Measurements from ENCODE around the gene TDRD7.

GRCh38 chr9:97365634-97366033 lies 46.3 kb upstream of the TDRD7 start:
- TF ChIP-seq, protein P1, sequence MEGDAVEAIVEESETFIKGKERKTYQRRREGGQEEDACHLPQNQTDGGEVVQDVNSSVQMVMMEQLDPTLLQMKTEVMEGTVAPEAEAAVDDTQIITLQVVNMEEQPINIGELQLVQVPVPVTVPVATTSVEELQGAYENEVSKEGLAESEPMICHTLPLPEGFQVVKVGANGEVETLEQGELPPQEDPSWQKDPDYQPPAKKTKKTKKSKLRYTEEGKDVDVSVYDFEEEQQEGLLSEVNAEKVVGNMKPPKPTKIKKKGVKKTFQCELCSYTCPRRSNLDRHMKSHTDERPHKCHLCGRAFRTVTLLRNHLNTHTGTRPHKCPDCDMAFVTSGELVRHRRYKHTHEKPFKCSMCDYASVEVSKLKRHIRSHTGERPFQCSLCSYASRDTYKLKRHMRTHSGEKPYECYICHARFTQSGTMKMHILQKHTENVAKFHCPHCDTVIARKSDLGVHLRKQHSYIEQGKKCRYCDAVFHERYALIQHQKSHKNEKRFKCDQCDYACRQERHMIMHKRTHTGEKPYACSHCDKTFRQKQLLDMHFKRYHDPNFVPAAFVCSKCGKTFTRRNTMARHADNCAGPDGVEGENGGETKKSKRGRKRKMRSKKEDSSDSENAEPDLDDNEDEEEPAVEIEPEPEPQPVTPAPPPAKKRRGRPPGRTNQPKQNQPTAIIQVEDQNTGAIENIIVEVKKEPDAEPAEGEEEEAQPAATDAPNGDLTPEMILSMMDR (IDR thresholded peaks at IDR 0.05), result no peak
- no peak for TF ChIP-seq POLR2A (IDR thresholded peaks at IDR 0.05)
